Measurements from ENCODE around the gene BAIAP2. TPM values are rescaled to one million over a fixed set of nuclear protein-coding genes. Genes with fewer than 3 reads are reported as not detected.

The BAIAP2 gene
- polyA plus RNA-seq, 2 donors, result 91.2 to 107 TPM

DNA sequence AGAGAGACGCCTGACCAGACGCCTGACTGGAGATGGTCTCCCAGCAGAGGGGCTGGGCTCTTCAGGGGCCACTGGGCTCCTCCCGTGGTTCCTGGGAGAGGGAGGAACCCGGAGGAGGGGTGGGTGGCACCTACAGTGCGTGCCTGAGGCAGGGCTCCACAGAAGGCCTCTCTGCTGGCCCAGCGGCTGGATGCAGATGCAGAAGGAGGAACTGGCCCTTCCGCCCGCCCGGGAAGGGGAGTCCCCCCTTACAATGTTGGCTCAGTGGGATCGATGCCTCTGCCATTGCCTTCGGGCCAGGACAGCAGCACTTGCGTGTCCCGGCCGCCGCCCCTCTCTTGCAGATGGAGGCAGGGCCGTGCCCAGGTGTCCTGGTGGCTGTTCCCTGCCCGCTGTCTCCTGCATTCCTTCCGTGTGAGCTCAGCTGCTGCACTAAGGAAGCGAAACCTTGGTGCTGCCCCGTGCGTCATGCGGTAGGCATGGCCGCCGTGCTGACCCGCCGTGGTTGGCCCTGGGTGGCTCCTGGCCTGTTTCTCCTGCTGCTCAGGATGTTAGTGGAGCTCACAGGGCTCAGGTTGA, 15.1 kb downstream of the BAIAP2 start:
- Histone ChIP-seq H3K4me1 (ENCODE audit: control insufficient read depth in 2 of 2, insufficient read depth in 2 of 2, low read length in 1 of 2) (peaks cover 23 to 51% of the 10 kb centered on the region in 2 donors), H3K4me3 (ENCODE audit: low read depth in 1 of 2, low read length in 2 of 2) (peak overlapping the region in 1 of 2 donors; percentile 8), H3K27ac (ENCODE audit: low read depth in 2 of 2, low read length in 1 of 2) (peak overlapping the region; percentile 89 to 96), H3K9me3 (ENCODE audit: control insufficient read depth in 2 of 2, insufficient read depth in 1 of 2, low read depth in 1 of 2, low read length in 1 of 2) (peaks cover 0 to 2% of the 10 kb centered on the region in 2 donors), H3K27me3 (ENCODE audit: control insufficient read depth in 1 of 2, insufficient read depth in 2 of 2, low read length in 2 of 2) (no peaks in the 10 kb centered on the region), H3K36me3 (ENCODE audit: control insufficient read depth in 2 of 2, insufficient read depth in 2 of 2, low read length in 1 of 2) (peaks cover 0 to 21% of the 10 kb centered on the region in 2 donors)
- 38 to 51% methylated on average over 25 to 26 of the region's 26 CpGs for WGBS, 2 donors

GRCh38 chr17:81050645-81051625, 16.0 kb downstream of the BAIAP2 start:
- Histone ChIP-seq H3K4me1 (ENCODE audit: control insufficient read depth in 2 of 2, insufficient read depth in 2 of 2, low read length in 1 of 2) (peaks cover 21 to 48% of the 10 kb centered on the region in 2 donors), H3K4me3 (ENCODE audit: low read depth in 1 of 2, low read length in 2 of 2) (no peak overlapping the region), H3K36me3 (ENCODE audit: control insufficient read depth in 2 of 2, insufficient read depth in 2 of 2, low read length in 1 of 2) (peaks cover 0 to 23% of the 10 kb centered on the region in 2 donors), H3K9me3 (ENCODE audit: control insufficient read depth in 2 of 2, insufficient read depth in 1 of 2, low read depth in 1 of 2, low read length in 1 of 2) (peaks cover 0 to 2% of the 10 kb centered on the region in 2 donors), H3K27me3 (ENCODE audit: control insufficient read depth in 1 of 2, insufficient read depth in 2 of 2, low read length in 2 of 2) (no peaks in the 10 kb centered on the region), H3K27ac (ENCODE audit: low read depth in 2 of 2, low read length in 1 of 2) (peak overlapping the region; percentile 89 to 96)
- 78 to 82% methylated on average over 32 of the region's 32 CpGs for WGBS, 2 donors

- WGBS, 2 donors, result 58 to 62% methylated on average over 31 of the region's 31 CpGs
- Histone ChIP-seq H3K36me3 (ENCODE audit: control insufficient read depth in 2 of 2, insufficient read depth in 2 of 2, low read length in 1 of 2) (peaks cover 0 to 27% of the 10 kb centered on the region in 2 donors), H3K4me1 (ENCODE audit: control insufficient read depth in 2 of 2, insufficient read depth in 2 of 2, low read length in 1 of 2) (peaks cover 22 to 49% of the 10 kb centered on the region in 2 donors), H3K27me3 (ENCODE audit: control insufficient read depth in 1 of 2, insufficient read depth in 2 of 2, low read length in 2 of 2) (no peaks in the 10 kb centered on the region), H3K9me3 (ENCODE audit: control insufficient read depth in 2 of 2, insufficient read depth in 1 of 2, low read depth in 1 of 2, low read length in 1 of 2) (peaks cover 0 to 2% of the 10 kb centered on the region in 2 donors), H3K4me3 (ENCODE audit: low read depth in 1 of 2, low read length in 2 of 2) (no peak overlapping the region), H3K27ac (ENCODE audit: low read depth in 2 of 2, low read length in 1 of 2) (peak overlapping the region; percentile 21 to 58)
These were observed 17.4 kb downstream of the BAIAP2 start for GRCh38 chr17:81052199-81052997.

DNA sequence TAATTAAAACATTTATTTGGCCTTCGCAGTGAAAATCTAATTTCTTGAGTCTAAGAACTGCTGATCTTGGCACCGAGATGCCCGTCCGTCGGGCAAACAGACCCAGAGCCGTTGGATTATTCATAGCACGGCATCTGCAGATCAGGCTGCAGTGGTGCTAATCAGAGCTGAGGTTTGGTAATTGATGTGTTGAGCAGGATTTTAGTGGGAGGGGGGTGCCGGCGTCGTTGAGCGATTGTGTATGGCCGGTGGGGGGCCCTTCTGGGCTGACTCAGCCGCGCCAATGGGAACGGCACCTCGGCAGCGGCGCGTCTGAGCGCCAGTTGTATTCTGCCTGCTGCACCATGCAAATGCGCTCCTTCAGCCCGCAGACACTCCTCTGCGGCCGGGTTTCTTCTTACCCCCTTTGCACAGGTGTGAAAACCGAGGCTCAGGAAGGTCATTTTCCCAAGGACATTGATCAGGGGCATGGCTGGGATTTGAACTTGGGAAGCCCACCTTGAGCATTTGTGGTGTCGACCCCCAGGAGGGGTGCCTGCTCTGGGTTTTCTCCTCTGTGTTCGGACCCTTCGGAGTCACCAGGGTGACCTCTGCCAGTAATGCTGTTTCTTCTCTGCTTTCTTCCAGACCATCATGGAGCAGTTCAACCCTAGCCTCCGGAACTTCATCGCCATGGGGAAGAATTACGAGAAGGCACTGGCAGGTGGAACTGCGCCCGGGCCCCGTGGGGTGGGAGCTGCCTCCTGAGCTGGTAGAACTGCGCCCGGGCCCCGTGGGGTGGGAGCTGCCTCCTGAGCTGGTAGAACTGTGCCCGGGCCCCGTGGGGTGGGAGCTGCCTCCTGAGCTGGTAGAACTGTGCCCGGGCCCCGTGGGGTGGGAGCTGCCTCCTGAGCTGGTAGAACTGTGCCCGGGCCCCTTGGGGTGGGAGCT, 18.4 kb downstream of the BAIAP2 start:
- Histone ChIP-seq H3K9me3 (ENCODE audit: control insufficient read depth in 2 of 2, insufficient read depth in 1 of 2, low read depth in 1 of 2, low read length in 1 of 2) (peaks cover 0 to 2% of the 10 kb centered on the region in 2 donors), H3K36me3 (ENCODE audit: control insufficient read depth in 2 of 2, insufficient read depth in 2 of 2, low read length in 1 of 2) (peaks cover 0 to 29% of the 10 kb centered on the region in 2 donors), H3K27ac (ENCODE audit: low read depth in 2 of 2, low read length in 1 of 2) (no peak overlapping the region), H3K27me3 (ENCODE audit: control insufficient read depth in 1 of 2, insufficient read depth in 2 of 2, low read length in 2 of 2) (no peaks in the 10 kb centered on the region), H3K4me1 (ENCODE audit: control insufficient read depth in 2 of 2, insufficient read depth in 2 of 2, low read length in 1 of 2) (peaks cover 22 to 52% of the 10 kb centered on the region in 2 donors), H3K4me3 (ENCODE audit: low read depth in 1 of 2, low read length in 2 of 2) (no peak overlapping the region)
- 80 to 84% methylated on average over 37 to 39 of the region's 42 CpGs for WGBS, 2 donors

GRCh38 chr17:81054308-81054707, 19.4 kb downstream of the BAIAP2 start:
- WGBS, 2 donors, result 84 to 88% methylated on average over 12 of the region's 12 CpGs
- Histone ChIP-seq H3K27ac (ENCODE audit: low read depth in 2 of 2, low read length in 1 of 2) (peak overlapping the region in 1 of 2 donors; percentile 2), H3K4me1 (ENCODE audit: control insufficient read depth in 2 of 2, insufficient read depth in 2 of 2, low read length in 1 of 2) (peaks cover 20 to 53% of the 10 kb centered on the region in 2 donors)

GRCh38 chr17:81054881-81055370, 20.0 kb downstream of the BAIAP2 start:
- Histone ChIP-seq H3K4me3 (ENCODE audit: low read depth in 1 of 2, low read length in 2 of 2) (no peak overlapping the region), H3K27me3 (ENCODE audit: control insufficient read depth in 1 of 2, insufficient read depth in 2 of 2, low read length in 2 of 2) (no peaks in the 10 kb centered on the region), H3K9me3 (ENCODE audit: control insufficient read depth in 2 of 2, insufficient read depth in 1 of 2, low read depth in 1 of 2, low read length in 1 of 2) (peaks cover 0 to 2% of the 10 kb centered on the region in 2 donors), H3K4me1 (ENCODE audit: control insufficient read depth in 2 of 2, insufficient read depth in 2 of 2, low read length in 1 of 2) (peaks cover 17 to 48% of the 10 kb centered on the region in 2 donors), H3K36me3 (ENCODE audit: control insufficient read depth in 2 of 2, insufficient read depth in 2 of 2, low read length in 1 of 2) (peaks cover 0 to 38% of the 10 kb centered on the region in 2 donors), H3K27ac (ENCODE audit: low read depth in 2 of 2, low read length in 1 of 2) (peak overlapping the region in 1 of 2 donors; percentile 56)
- 86 to 91% methylated on average over 17 of the region's 17 CpGs for WGBS, 2 donors

More at GRCh38 chr17:81054308-81054707, 19.4 kb downstream of the BAIAP2 start:
- Histone ChIP-seq H3K9me3 (ENCODE audit: control insufficient read depth in 2 of 2, insufficient read depth in 1 of 2, low read depth in 1 of 2, low read length in 1 of 2) (peaks cover 0 to 2% of the 10 kb centered on the region in 2 donors), H3K27me3 (ENCODE audit: control insufficient read depth in 1 of 2, insufficient read depth in 2 of 2, low read length in 2 of 2) (no peaks in the 10 kb centered on the region), H3K4me3 (ENCODE audit: low read depth in 1 of 2, low read length in 2 of 2) (no peak overlapping the region), H3K36me3 (ENCODE audit: control insufficient read depth in 2 of 2, insufficient read depth in 2 of 2, low read length in 1 of 2) (peaks cover 0 to 34% of the 10 kb centered on the region in 2 donors)

DNA sequence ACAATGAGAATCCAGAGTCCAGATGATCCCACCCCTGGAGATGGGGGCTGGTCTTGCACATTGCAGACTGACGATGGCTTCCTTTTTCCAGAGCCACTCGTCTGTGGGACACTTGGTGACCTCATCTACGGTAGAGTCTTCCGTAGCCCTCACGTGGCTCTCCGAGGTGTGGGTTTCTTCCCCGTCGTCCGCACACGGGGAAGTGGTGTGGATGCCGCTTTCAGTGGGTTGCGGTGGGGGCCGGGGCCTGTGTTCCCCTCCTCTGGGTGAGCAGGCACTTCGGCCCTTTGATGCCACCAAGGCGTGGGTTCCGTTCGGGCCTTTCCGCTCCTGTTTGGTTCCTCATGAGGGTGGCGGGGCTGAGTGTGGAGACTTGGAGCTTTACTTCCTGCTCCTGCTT, 21.4 kb downstream of the BAIAP2 start:
- peaks cover 0 to 38% of the 10 kb centered on the region in 2 donors for H3K36me3 ChIP-seq (ENCODE audit: control insufficient read depth in 2 of 2, insufficient read depth in 2 of 2, low read length in 1 of 2)
- H3K27me3 ChIP-seq (ENCODE audit: control insufficient read depth in 1 of 2, insufficient read depth in 2 of 2, low read length in 2 of 2), result no peaks in the 10 kb centered on the region
- H3K27ac ChIP-seq (ENCODE audit: low read depth in 2 of 2, low read length in 1 of 2), result peak overlapping the region; percentile 94 to 98
- WGBS, 2 donors, result 91 to 92% methylated on average over 19 of the region's 19 CpGs
- peaks cover 0 to 2% of the 10 kb centered on the region in 2 donors for H3K9me3 ChIP-seq (ENCODE audit: control insufficient read depth in 2 of 2, insufficient read depth in 1 of 2, low read depth in 1 of 2, low read length in 1 of 2)
- peaks cover 15 to 41% of the 10 kb centered on the region in 2 donors for H3K4me1 ChIP-seq (ENCODE audit: control insufficient read depth in 2 of 2, insufficient read depth in 2 of 2, low read length in 1 of 2)
- H3K4me3 ChIP-seq (ENCODE audit: low read depth in 1 of 2, low read length in 2 of 2), result no peak overlapping the region

- Histone ChIP-seq H3K9me3 (ENCODE audit: control insufficient read depth in 2 of 2, insufficient read depth in 1 of 2, low read depth in 1 of 2, low read length in 1 of 2) (peaks cover 0 to under 1% of the 10 kb centered on the region in 2 donors), H3K27ac (ENCODE audit: low read depth in 2 of 2, low read length in 1 of 2) (peak overlapping the region; percentile 94 to 98), H3K4me3 (ENCODE audit: low read depth in 1 of 2, low read length in 2 of 2) (no peak overlapping the region), H3K4me1 (ENCODE audit: control insufficient read depth in 2 of 2, insufficient read depth in 2 of 2, low read length in 1 of 2) (peaks cover 10 to 36% of the 10 kb centered on the region in 2 donors), H3K27me3 (ENCODE audit: control insufficient read depth in 1 of 2, insufficient read depth in 2 of 2, low read length in 2 of 2) (no peaks in the 10 kb centered on the region), H3K36me3 (ENCODE audit: control insufficient read depth in 2 of 2, insufficient read depth in 2 of 2, low read length in 1 of 2) (peaks cover 0 to 37% of the 10 kb centered on the region in 2 donors)
- WGBS, 2 donors, result 34 to 39% methylated on average over 14 of the region's 14 CpGs
These were observed 22.3 kb downstream of the BAIAP2 start for GRCh38 chr17:81057079-81057730.

Data from esophagus (tissue), 2 donors.